Measurements from ENCODE around the gene CPT1B. TPM values are rescaled to one million over a fixed set of nuclear protein-coding genes. Genes with fewer than 3 reads are reported as not detected.

The CPT1B gene
- total RNA-seq, 1 experiment from 2014 or later, result 5.0 TPM

- DNase-seq (ENCODE audit: low read depth), result no peak
Measured at GRCh38 chr22:50545522-50546325, 32.5 kb downstream of the CPT1B start, which contains the start of gene KLHDC7B. KLHDC7B (plus strand) TSS chr22:50545899; CDS start chr22:50546244, 345 bp downstream.

GRCh38 chr22:50544746-50545253 is 33.4 kb downstream of the CPT1B start:
- no peak for DNase-seq (ENCODE audit: low read depth)

GRCh38 chr22:50544078-50544745 is 34.0 kb downstream of the CPT1B start:
- peak; percentile 33 for DNase-seq (ENCODE audit: low read depth)

DNA sequence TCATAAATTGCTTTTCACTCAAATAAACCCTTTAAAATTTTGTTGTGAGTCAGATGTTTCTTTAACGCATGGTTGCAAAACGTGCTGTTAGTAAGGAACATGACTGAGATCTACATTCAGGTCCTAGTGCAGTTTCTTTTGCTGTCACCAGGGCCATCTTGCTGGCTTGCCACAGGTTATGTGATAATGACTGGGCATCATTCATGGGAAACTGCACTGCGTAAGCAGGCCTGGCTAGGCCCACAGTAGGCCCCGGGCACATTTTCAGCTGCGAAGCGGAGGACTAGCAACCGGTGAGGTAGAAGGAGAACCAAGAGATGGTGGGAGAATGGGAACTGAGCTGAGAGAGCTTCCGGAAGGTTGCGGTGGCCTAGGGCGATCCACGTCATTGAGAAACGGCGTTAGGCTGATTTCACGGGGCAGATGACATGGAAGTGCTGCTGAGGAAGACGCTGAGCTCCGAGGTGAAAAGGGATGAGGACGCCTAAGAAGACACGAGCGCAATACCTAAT is 35.8 kb downstream of the CPT1B start:
- peak; percentile 92 for DNase-seq (ENCODE audit: low read depth)

- peak; percentile 87 for DNase-seq (ENCODE audit: low read depth)
Measured at GRCh38 chr22:50541667-50542026, 36.6 kb downstream of the CPT1B start.

GRCh38 chr22:50540381-50540780 is 37.8 kb downstream of the CPT1B start:
- DNase-seq (ENCODE audit: low read depth), result no peak

DNA sequence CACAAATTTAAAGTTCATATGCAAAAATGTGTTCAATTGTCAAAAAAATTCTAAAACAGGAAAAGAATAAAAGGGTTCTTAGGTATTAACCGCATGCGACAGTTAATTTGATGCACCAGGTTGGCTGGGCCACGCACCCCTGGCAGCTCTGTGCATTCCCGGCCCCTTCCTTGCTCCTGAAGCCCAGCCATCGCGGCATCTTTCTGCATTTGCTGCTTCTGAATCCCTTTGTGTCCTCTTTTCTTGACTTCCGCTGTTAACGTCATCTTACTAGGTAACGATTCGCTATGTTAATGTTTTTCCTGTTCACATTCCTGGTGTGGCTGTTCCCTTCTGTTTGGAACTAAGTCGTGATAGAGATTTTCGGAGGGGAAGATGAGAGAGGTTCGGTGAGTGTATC is 40.5 kb downstream of the CPT1B start:
- DNase-seq (ENCODE audit: low read depth), result no peak

DNA sequence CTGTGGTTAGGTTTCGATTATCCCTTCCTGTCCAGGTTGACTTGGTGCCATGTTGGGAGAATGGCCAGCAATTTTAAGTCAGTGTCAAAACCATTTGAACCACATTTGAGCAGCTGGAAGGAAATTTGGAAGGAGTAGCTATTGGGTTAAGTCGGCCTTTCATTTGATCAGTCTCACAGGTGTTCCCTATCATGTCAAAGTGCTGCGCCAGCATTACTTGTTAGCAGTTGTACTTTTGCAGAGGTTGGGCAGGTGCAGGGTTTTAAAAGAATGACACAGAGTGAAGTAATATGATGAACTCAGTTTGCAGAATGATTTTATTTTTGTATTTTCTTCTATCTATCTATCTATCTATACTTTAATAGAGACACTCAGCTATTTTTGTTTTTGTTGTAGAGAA is 42.0 kb downstream of the CPT1B start:
- no peak for DNase-seq (ENCODE audit: low read depth)

- DNase-seq (ENCODE audit: low read depth), result no peak
Measured at GRCh38 chr22:50535113-50535512, 43.1 kb downstream of the CPT1B start.

DNA sequence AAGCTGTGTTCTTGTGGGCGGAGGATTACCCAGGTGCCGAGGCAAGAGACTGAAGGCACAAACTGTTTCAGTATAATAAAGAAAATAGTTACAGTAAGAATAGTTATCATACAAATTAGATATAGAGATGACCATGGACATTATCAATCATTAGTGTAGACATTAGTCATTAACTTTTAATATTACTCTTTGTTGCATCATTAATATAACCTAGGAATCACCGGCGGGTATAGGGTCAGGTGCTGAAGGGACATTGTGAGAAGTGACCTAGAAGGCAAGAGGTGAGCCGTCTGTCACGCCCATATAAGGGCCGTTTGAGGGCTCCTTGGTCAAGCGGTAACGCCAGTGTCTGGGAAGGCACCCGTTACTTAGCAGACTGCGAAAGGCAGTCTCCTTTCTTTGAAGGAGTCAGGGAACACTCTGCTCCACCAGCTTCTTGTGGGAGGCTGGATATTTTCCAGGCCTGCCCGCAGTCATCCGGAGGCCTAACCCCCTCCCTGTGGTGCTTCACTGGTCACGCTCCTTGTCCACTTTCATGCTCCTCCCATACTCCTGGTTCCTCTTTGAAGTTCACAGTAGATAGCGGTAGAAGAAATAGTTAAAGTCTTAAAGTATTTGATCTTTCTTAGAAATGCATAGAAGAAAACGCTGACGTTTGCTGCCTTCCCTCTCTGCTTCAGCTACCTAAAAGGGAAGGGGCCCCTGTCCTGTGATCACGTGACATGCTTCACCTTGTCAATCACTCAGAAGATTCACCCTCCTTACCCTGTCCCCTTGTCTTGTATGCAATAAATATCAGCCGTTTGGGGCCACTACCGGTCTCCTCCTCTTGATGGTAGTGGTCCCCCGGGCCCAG is 44.1 kb downstream of the CPT1B start:
- peak; percentile 83 for DNase-seq (ENCODE audit: low read depth)

- DNase-seq (ENCODE audit: low read depth), result no peak
Measured at GRCh38 chr22:50532824-50533796, 45.1 kb downstream of the CPT1B start.

- peak; percentile 72 for DNase-seq (ENCODE audit: low read depth)
Measured at GRCh38 chr22:50531962-50532674, 46.1 kb downstream of the CPT1B start.

DNA sequence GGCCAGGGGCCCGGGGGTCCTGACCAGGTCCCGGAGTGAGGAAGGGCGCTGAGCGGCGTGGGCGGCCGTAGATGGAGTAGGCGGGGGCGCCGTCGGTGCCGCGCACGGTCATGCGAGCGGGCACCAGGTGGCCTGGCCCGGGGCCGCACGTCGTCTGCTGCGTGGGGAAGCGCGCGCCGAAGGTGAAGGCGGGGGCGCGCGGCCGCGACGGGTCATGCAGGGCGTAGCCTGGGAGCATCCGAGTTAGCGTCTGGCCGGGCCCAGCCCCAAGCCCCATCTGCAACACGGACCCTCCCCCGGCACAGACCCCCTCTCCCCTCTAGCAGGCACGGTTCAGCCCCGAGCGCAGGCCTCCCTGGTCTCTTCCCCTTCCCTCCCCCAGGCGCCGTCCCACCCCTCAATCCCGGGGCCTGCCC is 46.7 kb downstream of the CPT1B start:
- peak; percentile 44 for DNase-seq (ENCODE audit: low read depth)

DNA sequence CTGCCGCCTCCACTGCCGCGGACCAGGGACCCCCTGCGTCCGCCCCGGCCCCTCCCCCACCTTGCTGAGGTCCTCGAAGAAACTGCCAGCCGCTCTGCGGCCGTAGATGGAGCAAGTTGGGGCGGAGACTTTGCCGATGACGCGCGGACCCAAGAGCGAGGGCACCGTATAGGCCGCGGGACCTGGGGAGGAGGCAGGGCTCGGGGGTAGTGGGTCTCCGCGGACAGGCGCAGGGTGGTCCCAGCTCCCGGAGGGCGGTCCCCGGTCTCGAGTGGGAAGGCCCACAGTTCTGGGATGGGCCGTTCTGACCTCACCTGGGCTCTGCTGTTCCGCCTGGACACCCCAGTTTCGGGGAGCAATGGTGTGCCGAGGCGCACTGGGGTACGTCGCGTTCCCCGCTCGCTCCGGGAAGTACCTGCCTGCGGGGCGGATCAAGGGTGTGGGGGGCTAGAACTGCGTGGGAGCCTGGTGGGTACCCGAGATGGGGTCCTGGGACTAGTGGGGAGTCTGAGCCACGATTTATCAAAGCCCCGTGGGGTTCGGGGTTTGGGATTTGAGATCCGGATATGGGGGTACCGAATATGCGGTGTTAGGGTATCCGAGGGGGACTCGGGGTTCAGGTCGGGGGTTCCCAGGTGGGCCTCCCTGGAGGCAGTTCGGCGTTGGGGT is 47.2 kb downstream of the CPT1B start:
- peak; percentile 78 for DNase-seq (ENCODE audit: low read depth)

- DNase-seq (ENCODE audit: low read depth), result no peak
Measured at GRCh38 chr22:50530580-50530876, 47.7 kb downstream of the CPT1B start.

- DNase-seq (ENCODE audit: low read depth), result peak; percentile 83
Measured at GRCh38 chr22:50529897-50530579, 48.2 kb downstream of the CPT1B start, which contains the start of gene TYMP. TYMP (minus strand) TSS chr22:50530012; CDS start chr22:50529709, 303 bp downstream.

DNA sequence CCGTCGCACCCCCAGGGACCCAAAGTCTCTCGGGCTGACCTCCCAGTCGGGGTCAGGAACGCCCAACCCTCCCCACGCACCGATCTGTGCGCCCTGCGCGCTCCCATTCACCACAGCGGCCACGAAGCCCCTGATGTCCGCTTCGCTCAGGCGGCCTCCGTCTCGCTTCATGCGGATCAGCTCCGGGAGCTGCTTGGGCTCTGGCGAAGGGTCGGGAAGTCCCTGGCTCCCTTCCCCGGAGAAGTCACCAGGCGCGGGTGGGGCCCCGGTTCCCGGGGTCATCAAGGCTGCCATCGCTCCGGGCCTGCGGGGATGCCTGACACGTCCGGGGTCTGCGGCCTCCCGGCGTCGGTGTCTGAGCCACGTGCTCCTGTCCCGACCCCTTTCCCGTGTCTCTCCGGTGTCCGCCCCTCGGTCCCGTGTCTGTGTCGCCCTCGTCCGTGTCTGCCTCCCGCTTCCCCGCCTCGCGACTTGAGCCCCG is 48.8 kb downstream of the CPT1B start:
- DNase-seq (ENCODE audit: low read depth), result no peak

DNA sequence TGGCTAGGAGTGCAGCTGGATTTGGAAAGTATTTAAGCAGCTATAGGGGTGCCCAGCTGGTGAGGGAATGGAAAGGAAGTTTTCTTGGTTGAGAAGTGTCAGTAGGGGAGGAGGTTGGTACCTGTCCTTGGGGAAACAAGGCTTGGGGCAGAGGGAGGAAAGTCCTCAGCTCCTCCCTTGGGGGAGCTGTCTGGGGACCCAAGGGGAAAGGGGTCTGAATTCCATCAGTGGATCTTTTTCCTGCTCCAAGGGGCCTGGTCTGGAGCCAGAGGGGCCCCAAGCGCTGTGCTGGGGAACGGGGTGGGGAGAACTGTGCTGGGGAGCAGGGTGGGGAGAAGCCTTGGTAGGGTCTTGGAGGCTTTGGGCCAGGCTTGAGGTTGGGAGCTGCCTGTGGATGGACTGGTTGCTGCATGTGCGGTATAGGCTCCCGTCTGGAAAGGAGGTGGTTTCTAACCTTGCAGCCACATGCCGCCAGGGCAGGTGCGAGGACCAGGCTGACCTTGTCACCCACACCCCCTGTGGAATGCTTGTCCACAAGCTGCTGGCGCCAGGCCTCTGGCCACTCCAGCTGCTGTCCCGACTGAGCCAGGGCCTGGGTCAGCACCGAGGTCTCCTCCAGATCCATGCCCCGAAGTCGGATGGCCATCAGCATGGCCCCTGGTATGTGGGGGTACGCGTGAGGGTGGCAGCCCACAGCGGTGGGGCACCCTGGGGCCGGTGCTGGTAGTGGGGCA is 49.4 kb downstream of the CPT1B start:
- DNase-seq (ENCODE audit: low read depth), result no peak

All from RPMI7951 (cell line).